ENCODE results near the gene COX5B.
A peak's percentile ranks its signal among the peaks of the same experiment; 100 is the strongest.
"Not testable (repeated sequence)": the region's sequence is repeated elsewhere in the genome, so short reads cannot be mapped to it uniquely, and the experiment has no call there.

Gene COX5B, protein sequence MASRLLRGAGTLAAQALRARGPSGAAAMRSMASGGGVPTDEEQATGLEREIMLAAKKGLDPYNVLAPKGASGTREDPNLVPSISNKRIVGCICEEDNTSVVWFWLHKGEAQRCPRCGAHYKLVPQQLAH

DNA sequence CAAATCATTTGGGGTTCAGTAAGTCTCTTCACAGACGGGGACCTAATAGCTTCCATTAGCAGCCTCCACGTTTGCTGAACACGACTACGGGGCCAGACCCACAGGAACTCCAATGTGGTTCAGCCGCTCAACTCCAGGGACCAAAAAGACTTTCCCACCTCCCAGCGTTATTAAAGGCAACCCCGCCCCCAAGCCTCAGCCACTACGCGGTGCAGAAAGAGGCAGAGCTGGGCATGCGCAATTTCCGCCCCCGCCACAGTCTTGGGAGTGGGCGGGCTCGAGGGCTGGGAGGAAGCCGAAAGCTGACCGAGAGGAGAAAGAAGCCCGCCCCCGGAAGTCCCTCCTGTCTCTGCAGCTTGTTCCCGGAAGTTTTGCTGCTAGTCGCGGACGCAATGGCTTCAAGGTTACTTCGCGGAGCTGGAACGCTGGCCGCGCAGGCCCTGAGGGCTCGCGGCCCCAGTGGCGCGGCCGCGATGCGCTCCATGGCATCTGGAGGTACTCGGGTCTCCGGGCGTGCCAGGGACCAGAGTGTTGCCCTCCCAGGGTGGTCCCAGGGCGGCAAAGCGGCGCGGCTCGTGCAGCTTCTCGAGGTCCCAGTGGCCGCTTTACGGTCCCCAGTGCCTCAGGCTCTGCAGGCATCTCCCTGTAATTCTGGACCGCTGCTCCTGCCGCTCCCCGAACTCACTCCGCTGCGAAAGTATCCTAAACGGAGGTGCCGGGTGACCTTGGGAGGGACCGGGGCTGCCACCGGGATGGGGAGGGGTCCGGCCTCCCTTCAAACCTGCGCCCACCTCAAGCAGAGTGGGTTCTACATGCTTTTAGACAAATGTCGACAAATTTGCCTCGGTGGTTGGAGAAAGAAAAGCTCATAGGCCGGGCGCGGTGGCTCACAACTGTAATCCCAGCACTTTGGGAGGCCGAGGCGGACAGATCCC, at the start of gene COX5B:
Gene COX5B (plus strand): TSS at position 368 of the 935 bp plus-strand sequence. CDS start 25 bp downstream, at position 393.
- DNase-seq (ENCODE audit: low read depth in 2 of 2, low spot score in 1 of 2) = peak; percentile 96 to 98

DNA sequence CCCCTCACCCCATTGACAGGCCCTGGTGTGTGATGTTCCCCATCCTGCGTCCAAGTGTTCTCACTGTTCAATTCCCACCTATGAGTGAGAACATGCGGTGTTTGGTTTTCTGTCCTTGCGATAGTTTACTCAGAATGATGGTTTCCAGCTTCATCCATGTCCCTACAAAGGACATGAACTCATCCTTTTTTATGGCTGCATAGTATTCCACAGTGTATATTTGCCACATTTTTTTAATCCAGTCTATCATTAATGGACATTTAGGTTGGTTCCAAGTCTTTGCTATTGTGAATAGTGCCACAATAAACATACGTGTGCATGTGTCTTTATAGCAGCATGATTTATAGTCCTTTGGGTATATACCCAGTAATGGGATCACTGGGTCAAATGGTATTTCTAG, 49.7 kb upstream of the COX5B start:
- DNase-seq (ENCODE audit: low read depth in 2 of 2, low spot score in 1 of 2) = not testable (repeated sequence)

DNA sequence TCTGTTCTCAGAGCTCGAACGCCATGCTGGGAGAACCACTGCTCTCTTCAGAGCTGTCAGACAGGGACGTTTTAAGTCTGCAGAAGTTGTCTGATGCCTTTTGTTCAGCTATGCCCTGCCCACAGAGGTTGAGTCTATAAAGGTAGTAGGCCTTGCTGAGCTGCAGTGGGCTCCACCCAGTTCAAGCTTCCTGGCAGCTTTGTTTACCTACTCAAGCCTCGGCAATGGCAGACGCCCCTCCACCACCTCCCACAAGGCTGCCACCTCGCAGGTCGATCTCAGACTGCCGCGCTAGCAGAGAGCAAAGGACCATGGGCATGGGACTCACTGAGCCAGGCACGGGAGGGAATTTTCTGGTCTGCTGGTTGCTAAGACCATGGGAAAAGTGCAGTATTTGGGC, 44.3 kb upstream of the COX5B start:
- not testable (repeated sequence) for DNase-seq (ENCODE audit: low read depth in 2 of 2, low spot score in 1 of 2)

DNA sequence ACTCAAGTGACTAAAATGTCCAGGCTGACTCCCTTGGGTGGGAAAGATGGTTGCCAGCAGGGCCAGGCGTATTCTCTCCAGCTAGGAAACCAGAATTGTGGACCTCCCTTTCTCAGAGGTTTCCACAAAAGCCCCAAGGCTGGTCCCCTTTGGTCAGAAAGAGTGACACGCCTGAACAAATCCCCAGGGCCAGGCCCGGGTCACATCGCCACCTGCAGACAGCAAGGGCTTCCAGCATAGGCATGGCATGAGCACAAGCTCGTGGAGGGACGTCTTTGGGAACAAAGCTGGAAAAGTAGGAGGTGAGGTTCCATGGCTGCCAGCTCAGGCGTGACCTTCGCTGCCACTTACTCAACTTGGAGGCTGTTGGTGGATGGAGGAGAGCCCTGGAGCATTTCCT, 40.8 kb upstream of the COX5B start:
- not testable (repeated sequence) for DNase-seq (ENCODE audit: low read depth in 2 of 2, low spot score in 1 of 2)

DNA sequence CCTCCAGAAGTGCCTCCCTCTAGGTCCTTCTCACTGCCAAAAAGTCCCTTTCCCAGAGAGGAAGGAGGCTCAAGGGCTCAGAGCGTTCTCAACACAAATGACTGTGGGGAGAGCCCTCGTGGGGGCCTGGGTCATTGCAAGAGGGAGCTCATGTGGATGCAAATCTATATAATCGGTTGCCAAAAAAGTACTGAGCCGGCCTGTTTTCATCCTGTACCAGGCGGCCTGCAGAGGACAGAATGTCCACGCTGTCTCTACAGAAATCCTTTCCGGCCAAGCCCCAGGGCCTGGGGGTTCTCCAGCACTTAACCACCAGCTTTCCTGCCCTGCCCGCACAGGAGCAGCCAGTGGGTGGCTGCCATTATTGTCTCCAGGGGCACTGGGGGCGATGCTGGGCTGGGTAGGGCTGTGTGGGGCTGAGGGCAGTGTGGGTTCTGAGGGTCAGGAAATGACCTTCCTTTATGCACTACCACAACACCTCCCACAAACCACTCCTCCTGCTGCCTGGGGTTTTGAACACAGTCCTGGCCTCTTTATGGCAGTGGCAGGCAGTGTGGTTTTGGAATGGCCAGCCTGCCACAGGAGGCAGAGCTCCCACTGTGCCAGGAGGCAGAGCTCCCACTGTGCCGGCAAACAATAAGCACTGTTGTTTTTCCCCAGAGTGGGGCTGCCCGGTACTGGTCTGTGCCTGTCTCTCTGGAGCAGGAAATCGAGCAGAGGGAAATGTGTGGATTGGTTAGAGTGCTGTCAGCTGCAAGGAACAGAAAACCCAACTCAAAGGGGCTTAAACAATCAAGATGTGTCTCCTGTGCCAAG, 40.1 kb upstream of the COX5B start:
- not testable (repeated sequence) for DNase-seq (ENCODE audit: low read depth in 2 of 2, low spot score in 1 of 2)

DNA sequence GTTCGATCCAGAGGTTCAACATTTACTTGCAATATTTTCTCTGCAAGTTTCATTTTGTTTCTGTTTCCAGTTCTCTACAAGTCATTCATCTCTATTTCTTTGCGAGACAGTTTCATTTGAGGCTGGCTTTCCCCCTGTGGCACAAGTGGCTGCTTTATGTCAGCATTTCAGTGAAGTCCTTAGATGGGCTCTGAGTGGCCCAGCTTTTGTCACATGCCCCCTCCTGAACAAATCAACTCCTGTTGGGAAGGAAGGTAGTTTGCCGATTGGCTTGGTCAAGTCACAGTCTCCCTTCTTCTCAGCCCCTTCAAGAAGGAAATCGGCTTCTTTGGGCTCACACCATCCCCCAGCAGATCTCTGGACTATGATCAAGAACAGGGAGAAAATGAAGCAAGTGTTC, 37.1 kb upstream of the COX5B start:
- DNase-seq (ENCODE audit: low read depth in 2 of 2, low spot score in 1 of 2) = not testable (repeated sequence)

DNA sequence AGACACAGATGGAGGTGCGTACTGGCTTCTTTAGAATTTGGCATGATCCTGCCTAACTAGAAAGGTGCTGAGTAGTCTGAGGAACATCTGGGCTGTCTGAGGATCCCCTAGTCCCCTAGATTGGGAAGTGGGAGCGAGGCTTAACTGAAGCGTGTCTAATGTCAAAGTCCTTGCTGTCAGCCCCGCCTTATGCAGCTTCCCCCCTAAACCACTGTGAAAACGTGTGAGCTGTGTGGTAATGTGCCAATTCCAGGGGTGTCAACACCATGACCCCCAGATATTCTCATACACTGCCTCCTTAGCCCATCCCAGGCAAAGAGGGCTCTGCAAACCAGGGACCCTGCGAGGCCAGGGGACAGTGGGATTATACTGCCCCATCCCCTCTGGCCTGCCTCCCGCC, 34.0 kb upstream of the COX5B start:
- DNase-seq (ENCODE audit: low read depth in 2 of 2, low spot score in 1 of 2) = not testable (repeated sequence)

DNA sequence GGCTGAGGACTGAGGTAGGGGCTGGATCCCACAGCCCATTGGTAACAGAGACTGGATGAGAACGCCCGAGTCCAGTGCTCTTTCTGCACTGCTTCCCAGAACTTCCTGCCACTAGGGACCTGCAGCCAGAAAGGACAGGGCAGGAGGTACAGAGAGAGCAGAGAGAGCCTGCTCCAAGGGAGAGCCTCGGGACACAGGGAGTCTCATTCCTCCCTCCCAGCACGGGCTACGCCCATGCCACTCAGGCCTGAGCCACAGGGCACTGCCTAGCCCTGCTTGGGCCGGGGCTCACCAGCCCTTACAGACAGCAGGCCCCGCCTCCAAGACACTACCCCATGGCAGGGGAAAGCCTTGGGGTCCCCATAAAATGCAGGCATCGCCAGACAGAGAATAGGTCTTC, 30.1 kb upstream of the COX5B start:
- DNase-seq (ENCODE audit: low read depth in 2 of 2, low spot score in 1 of 2) = not testable (repeated sequence)

DNA sequence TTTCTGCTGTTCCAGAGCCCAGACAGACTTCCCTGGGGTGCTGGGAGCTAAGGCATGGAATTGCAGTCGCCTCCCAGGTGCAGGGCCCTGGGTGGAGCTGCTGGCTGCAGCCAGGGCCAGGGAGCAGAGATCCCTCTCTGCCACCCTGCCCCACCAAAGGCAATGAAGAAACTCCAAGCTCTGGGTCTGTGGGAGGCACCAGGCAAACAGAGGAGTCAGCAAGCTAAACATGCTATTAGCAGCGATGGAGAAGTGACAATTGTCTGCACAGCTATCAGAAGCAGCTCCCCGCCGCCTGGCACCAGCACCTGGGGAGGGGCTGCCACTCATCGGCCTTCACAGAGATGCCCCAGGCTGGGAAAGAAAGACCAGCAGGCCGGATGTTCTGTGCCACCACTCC, 28.0 kb upstream of the COX5B start:
- no peak for DNase-seq (ENCODE audit: low read depth in 2 of 2, low spot score in 1 of 2)

DNA sequence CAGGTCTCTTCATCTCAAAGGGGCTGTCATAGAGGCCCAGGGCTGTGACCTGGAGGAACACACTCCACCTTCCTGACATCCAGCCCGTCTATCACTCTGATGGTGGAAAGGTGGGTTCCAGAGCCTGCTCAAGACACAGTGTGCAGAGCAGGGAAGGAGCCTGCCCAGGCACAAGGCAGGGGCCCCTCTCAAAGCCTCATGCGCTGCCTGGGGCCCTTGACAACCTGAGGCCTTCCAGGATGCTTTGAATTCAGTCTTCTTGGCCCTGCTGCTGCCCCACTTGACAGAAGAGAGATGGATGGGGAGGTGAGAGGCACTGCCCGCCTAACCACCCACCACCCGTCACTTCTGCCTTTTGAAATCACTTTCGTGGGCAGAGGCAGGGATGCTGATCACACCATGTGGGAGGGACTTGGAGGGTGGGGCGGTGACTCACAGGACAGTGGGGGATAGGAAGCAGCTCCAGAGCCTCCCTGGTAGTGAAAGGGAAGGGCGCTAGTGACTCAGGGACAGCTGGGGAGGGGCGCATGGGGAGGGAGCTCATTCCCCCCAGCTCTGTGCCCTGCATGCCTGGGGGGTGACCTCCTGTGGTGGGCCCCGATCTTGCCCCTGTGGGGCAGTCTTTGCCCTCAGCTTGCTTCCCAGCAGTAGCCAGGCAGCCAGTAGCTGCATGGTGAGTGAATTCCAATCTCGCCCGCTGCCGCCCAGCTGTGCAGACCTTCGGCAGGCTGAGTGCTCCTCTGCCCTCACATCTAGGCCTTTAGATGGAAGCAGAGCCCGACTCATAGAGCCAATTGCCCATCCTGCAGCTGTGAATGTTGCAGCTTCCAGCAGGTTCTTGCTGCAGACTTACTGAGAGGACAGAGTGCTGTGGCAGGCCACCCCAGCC, 26.7 kb upstream of the COX5B start:
- DNase-seq (ENCODE audit: low read depth in 2 of 2, low spot score in 1 of 2) = not testable (repeated sequence)

DNA sequence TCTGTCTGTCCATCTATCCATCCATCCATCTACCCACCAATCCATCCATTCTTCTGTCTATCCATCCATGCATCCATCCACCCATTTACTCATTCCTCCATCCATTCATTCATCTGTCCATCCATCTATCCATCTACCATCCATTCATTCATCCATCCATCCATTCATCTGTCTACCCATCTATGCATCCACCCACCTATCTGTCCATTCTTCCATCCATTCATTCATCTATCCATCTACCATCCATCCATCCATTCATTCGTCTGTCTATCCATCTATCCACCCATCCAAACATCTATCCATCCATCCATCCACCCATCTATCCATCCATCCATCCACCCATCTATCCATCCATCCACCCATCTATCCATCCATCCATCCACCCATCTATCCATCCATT, 25.4 kb upstream of the COX5B start:
- not testable (repeated sequence) for DNase-seq (ENCODE audit: low read depth in 2 of 2, low spot score in 1 of 2)

DNA sequence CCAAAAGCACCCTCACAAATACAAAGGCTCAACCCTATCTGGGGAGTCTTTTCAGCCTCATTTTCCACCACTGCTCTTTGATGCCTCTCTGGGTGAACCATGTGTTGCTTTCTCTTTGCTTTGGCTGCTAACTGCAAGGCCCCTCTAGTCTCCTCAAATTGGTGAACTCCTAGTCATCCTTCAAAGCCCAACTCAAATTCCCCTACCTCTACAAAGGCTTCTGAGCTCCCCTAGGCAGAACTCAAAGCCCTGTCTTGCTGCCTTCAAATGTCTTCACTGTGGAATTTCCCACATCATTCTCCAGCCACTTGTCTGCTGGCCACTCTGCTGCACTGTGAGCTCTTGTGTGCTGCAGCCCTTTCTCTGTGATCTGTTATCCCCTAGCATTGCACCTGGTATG, 22.9 kb upstream of the COX5B start:
- not testable (repeated sequence) for DNase-seq (ENCODE audit: low read depth in 2 of 2, low spot score in 1 of 2)

DNA sequence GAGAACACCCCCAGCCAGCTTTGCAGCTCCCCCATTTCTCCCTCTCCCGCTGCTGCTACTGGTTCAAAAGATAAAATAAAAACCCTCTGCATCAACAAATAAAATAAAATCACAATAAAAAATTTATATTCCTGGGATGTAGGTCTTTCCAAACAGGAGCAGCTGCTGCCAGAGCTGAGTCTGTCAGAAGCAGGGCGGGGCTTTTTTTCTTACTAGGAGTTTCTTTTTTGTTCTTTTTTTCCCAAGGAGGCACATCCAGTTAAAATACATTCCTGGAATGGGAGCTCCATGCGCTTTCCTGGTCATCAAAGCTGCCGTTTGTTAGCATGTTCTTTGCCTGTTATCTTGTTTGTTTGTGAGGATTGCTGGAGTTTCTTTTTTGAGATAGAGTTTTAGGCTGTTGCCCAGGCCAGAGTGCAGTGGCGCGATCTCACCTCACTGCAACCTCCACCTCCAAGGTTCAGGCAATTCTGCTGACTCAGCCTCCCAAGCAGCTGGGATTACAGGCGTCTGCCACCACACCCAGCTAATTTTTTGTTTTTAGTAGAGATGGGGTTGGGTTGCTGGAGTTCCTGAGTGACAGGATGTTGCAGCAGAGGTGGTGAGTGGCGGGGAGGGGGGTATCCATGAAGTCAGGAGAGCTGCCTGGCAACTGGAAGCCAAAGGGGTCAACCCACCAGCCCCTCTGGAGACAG, 20.4 kb upstream of the COX5B start:
- DNase-seq (ENCODE audit: low read depth in 2 of 2, low spot score in 1 of 2) = not testable (repeated sequence)

DNA sequence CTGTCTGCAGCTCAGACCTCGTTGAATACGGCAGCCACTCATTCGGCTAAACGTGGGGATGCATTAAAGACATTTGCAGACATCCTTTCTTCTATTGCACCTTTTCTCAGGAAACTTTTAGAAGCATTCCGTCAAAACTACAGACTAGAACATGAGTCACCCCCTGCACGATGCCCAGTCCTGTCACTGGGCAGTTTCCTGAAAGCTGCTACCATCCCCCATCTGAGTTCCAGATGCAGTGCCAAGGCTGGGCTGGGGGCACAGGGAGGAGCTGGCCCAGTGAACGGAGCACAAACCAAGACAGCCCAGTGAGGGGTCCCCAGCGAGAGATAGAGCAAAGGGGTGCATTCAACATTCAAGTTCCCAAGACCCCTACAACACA, 19.8 kb upstream of the COX5B start:
- DNase-seq (ENCODE audit: low read depth in 2 of 2, low spot score in 1 of 2) = not testable (repeated sequence)

DNA sequence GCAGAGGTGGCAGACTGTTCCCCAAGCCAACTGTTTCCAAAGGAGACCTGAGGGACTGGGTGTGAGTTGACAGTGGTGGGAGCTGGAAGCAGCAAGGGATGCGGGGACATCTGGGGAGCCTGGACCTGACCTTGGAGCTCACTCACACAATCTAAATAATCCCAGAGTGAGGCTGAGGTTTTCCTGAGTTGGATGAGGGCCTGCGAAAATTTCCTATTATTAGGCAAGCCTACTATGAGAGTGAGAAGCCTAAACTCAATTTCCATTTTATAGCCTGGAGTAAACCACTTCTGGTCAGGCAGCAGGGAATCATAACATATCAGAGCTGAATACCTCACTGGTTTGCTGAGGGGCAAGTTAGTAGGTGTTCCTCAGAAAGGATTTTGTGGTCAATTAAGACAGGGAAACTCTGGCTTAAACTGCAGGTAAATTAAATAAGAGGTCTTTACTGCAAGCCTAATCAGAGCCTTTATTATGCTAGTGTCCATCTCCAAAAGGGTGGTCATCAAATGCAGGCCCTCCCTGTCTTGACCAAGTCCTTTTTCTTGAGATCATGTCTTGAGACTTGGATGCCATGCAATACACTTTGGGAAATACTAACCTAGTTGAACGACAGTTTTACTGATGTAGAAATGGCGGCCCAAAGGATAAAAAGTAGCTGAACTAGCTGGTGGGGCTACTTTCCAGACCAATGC, 1.7 kb upstream of the COX5B start:
- DNase-seq (ENCODE audit: low read depth in 2 of 2, low spot score in 1 of 2) = no peak

DNA sequence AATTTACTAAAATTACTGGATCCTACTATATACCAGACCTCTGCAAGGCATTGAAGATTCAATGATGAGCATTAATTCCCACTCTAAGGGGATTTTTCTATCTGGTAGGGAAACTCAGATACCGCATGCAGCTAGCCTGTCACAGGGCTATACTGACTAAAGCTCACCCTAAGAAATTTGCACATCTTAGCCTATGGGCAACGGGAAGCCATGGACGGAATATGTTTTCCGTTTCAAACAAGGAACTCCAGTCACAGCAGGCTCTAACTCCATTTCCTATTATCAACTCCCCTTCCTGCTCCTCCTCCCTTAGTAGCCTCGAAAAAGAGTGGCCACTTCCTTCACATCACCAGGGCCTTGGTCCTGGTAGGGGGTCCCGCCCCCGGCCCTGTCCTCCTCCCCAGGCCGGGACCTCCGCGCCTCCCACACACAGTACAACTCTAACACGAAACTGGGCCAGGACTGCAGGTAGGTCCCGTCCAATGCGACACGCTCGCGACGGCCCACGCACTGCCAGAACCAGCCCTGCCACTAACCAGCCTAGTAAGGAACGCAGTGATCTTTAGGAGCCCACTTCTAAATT, 659 bp upstream of the COX5B start:
- no peak for DNase-seq (ENCODE audit: low read depth in 2 of 2, low spot score in 1 of 2)

DNA sequence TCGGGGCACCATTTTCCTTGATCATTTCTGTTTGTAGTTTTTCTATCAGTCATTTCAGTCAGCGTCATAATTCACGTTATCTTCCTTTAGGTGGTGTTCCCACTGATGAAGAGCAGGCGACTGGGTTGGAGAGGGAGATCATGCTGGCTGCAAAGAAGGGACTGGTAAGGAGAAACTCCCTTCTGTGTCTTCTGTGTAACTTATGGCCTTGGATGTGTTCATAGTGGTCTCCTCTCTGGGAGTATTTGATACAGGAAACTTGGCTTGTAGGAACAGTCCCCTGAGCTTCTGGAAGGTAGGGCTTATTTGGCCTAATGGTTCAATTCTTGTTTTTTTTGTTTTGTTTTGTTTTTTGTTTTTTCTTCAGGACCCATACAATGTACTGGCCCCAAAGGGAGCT, 1.1 kb downstream of the COX5B start:
- no peak for DNase-seq (ENCODE audit: low read depth in 2 of 2, low spot score in 1 of 2)

DNA sequence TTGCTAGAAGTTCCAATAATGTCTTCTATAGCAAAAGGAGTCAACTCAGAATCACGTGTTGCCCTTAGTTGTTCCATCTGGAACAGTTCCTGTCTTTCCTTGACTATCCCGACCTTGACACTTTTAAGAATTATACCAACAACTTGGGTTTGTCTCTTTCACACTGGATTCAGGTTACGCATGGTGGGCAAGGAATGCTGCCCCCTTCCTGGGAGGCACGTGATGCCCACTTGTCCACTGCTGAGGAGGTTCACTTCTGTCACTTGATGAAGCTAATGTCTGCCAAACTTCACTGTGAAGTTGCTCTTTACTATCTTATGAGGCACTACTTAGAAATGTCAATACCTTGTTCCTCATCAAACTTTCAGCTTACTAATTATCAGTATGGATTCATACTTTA, 5.3 kb downstream of the COX5B start:
- DNase-seq (ENCODE audit: low read depth in 2 of 2, low spot score in 1 of 2) = no peak

DNA sequence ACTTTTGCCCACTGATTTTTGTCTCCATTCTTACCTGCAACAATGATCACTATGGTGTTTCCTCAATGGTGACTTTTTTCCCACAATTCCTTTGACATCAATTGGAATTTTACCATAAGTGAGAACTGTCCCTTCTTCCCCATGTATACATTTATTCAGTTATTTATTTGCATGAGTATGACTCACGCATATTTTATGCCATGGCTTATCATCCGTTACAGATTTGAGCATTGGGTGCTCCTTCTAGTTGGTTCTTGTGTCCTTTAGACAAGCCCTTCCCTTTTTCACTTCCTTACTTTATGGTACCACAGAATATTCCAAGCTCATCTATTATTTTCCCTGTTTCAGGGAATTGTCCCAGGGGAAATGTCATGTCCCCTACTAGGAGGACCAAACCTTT, 7.6 kb downstream of the COX5B start:
- DNase-seq (ENCODE audit: low read depth in 2 of 2, low spot score in 1 of 2) = no peak

Data from stimulated activated CD8-positive, alpha-beta memory T cell treated with anti-CD3 and anti-CD28 coated beads, Interleukin-4, amount 100 ng/mL, for 1 hour (primary cell).